ENCODE results near the gene ARHGEF4.

DNA sequence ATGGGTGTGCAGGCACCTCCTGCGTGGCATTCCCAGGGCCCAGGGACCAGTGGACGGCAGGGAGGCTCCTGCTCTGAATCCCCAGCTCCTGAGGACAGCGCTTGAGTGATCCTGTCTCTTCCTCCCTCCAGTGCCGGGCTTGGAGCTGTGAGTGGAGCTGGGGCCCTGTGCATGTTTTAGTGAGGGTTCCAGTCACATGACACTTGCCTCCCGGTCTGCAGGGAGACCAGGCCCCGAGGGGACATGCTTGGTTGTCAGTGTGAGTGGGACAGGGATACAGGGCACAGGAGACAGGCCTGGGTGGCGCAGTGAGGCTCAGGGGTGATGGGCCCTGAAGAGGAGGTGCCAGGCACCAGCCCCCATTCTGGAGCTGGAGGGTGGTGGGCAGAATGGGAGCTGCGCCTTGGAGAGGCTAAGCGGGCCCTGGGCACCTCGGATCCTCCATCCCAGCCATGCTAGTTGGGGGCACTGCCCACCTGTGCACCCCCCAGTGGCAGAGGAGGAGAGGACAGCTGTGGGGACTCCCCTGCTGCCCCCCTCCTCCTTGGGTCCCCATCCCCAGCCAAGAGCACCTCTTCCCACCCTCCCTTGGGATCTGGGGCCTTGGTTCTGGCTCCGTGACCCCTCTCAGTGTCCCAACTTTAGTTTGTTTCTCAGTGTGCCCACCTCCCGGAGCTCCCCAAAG lies 12.0 kb downstream of the ARHGEF4 start:
- TF ChIP-seq CTCF (IDR thresholded peaks at IDR 0.05), result no peak
- TF ChIP-seq POLR2A (IDR thresholded peaks at IDR 0.05), result no peak

Measured in heart left ventricle (tissue), 13 donors.